Skin epidermis (tissue), 12 donors: ENCODE data around the gene PCDHA11.
"Not testable (repeated sequence)": the region's sequence is repeated elsewhere in the genome, so short reads cannot be mapped to it uniquely, and the experiment has no call there.

Experiments used
- H3K27ac ChIP-seq, 21 experiments: fragments of 200-600 bp; sonication (generic) in 11 of 21; one replicate each; pipeline ENCODE4 v1.5.0; 2020; ENCODE audit warnings: mild to moderate bottlenecking in 3 of 21, inconsistent platforms in 2 of 21, moderate library complexity in 2 of 21
- H3K4me3 ChIP-seq, 7 experiments: fragments of 200-600 bp; sonication (generic) in 2 of 7; one replicate each; pipeline ENCODE4 v1.5.0; 2020; ENCODE audit warnings: inconsistent platforms in 2 of 7, mild to moderate bottlenecking in 2 of 7, moderate library complexity in 1 of 7

PCDHA11 gene

DNA sequence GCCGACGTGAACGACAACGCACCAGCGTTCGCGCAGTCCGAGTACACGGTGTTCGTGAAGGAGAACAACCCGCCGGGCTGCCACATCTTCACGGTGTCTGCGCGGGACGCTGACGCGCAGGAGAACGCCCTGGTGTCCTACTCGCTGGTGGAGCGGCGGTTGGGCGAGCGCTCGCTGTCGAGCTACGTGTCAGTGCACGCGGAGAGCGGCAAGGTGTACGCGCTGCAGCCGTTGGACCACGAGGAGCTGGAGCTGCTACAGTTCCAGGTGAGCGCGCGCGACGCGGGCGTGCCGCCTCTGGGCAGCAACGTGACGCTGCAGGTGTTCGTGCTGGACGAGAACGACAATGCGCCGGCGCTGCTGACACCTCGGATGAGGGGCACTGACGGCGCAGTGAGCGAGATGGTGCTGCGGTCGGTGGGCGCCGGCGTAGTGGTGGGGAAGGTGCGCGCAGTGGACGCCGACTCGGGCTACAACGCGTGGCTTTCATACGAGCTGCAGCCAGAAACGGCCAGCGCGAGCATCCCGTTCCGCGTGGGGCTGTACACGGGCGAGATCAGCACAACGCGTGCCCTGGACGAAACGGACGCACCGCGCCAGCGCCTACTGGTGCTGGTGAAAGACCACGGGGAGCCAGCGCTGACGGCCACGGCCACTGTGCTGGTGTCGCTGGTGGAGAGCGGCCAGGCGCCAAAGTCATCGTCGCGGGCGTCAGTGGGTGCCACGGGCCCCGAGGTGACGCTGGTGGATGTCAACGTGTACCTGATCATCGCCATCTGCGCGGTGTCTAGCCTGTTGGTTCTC lies 18.7 kb upstream of the PCDHA11 start:
- not testable (repeated sequence) for H3K4me3 ChIP-seq, H3K27ac ChIP-seq

- H3K27ac ChIP-seq = no peak within 1 kb of the TSS
- no peak within 1 kb of the TSS for H3K4me3 ChIP-seq
These were observed 12.7 kb upstream of the PCDHA11 start, which contains the start of gene PCDHA10 for GRCh38 chr5:140855772-140856674. Gene PCDHA10 (plus strand): TSS chr5:140855897. CDS start chr5:140856049, 152 bp downstream.

GRCh38 chr5:140857177-140857986 lies 11.4 kb upstream of the PCDHA11 start:
- H3K4me3 ChIP-seq = no peak overlapping the region

DNA sequence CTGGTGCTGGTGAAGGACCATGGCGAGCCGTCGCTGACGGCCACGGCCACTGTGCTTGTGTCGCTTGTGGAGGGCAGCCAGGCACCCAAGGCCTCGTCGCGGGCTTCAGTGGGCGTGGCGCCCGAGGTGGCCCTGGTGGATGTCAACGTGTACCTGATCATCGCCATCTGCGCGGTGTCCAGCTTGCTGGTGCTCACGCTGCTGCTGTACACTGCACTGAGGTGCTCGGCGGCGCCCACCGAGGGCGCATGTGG lies 10.8 kb upstream of the PCDHA11 start:
- no peak overlapping the region for H3K27ac ChIP-seq
- H3K4me3 ChIP-seq = no peak overlapping the region

More at GRCh38 chr5:140857177-140857986, 11.4 kb upstream of the PCDHA11 start:
- no peak overlapping the region for H3K27ac ChIP-seq

DNA sequence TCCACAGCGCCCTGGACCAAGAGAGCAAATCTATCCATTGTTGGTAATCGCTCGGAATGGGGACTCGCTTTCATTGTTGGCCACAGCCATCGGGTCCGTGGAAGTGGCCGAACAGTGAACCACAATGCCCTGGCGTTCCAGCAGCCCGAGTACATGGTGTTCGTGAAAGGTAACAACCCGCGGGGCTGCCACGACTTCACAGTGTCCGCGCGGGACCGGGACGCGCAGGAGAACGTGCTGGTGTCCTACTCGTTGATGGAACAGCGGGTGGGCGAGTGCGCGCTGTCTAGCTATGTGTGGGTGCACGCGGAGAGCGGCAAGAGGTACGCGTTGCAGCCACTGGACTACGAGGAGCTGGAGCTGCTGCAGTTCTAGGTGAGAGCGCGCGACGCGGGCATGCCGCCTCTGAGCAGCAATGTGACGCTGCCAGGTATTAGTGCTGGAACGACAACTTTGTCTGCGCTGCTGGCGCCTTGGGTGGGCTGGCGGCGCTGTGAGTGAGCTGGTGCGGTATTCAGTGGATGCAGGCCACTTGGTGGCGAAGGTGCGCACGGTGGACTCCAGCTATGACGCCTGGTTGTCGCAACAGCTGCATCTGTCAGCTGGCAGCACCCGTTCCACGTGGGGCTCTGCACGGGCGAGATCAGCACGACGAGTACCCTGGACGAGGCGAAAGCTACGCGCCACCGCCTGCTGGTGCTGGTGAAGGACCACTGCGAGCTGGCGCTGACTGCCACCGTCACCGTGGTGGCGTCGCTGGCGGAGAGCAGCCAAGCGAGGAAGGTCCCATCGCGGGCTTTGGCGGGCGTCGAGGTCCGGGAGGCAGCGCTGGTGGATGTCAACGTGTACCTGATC lies 6.1 kb upstream of the PCDHA11 start:
- no peak overlapping the region for H3K27ac ChIP-seq
- H3K4me3 ChIP-seq = no peak overlapping the region

DNA sequence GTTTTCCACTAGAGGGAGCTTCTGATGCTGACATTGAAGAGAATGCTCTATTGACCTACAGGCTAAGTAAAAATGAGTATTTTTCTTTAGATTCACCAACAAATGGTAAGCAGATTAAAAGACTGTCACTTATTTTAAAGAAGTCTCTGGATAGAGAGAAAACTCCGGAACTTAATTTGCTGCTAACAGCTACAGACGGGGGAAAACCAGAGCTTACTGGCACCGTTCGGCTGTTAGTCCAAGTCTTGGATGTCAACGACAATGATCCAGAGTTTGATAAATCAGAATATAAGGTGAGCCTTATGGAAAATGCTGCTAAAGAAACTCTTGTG lies 764 bp downstream of the PCDHA11 start:
- H3K4me3 ChIP-seq = no peak overlapping the region
- no peak overlapping the region for H3K27ac ChIP-seq

- H3K4me3 ChIP-seq = no peak overlapping the region
- no peak overlapping the region for H3K27ac ChIP-seq
These were observed 1.8 kb downstream of the PCDHA11 start for GRCh38 chr5:140870221-140871201.

DNA sequence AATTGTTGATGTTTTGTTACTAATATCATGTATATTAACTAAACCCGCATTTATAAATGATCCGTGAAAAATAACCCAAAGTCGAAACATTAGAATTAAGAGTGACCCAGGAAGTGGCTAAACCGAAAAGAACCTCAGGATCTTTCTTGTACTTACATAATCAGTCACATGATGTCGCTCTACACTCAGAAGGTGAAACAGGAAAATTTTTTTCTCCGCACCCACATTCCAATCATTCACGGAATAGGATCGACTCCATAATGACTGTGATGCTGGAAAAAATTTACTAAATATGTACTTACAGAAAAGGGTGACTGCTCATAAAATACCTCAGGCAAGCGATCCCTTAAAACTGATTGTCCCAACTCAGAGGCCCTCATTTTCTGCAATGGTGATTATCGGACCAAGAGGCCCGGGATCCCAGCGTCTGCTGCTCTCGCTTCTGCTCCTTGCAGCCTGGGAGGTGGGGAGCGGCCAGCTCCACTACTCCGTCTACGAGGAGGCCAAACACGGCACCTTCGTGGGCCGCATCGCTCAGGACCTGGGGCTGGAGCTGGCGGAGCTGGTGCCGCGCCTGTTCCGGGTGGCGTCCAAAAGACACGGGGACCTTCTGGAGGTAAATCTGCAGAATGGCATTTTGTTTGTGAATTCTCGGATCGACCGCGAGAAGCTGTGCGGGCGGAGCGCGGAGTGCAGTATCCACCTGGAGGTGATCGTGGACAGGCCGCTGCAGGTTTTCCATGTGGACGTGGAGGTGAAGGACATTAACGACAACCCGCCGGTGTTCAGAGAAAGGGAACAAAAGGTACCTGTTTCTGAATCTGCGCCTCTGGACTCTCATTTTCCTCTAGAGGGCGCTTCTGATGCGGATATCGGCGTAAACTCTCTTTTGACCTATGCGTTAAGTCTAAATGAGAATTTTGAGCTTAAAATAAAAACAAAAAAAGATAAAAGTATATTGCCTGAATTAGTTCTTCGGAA lies 6.6 kb downstream of the PCDHA11 start, which contains the start of gene PCDHA12:
PCDHA12 (plus strand) TSS at position 224 of the 981 bp plus-strand sequence; CDS start at position 389, 165 bp downstream.
- no peak within 1 kb of the TSS for H3K27ac ChIP-seq

DNA sequence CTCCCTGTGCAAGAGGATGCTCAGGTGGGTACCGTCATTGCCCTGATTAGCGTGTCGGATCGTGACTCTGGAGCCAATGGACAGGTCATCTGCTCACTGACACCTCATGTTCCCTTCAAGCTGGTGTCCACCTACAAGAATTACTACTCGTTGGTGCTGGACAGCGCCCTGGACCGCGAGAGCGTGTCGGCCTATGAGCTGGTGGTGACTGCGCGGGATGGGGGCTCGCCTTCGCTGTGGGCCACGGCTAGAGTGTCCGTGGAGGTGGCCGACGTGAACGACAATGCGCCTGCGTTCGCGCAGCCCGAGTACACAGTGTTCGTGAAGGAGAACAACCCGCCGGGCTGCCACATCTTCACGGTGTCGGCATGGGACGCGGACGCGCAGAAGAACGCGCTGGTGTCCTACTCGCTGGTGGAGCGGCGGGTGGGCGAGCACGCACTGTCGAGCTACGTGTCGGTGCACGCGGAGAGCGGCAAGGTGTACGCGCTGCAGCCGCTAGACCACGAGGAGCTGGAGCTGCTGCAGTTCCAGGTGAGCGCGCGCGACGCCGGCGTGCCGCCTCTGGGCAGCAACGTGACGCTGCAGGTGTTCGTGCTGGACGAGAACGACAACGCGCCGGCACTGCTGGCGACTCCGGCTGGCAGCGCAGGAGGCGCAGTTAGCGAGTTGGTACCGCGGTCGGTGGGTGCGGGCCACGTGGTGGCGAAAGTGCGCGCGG lies 7.9 kb downstream of the PCDHA11 start:
- not testable (repeated sequence) for H3K27ac ChIP-seq, H3K4me3 ChIP-seq

More for the DNA sequence above, 6.6 kb downstream of the PCDHA11 start, which contains the start of gene PCDHA12:
- H3K4me3 ChIP-seq = no peak within 1 kb of the TSS

- no peak overlapping the region for H3K27ac ChIP-seq
- H3K4me3 ChIP-seq = no peak overlapping the region
These were observed 8.5 kb downstream of the PCDHA11 start for GRCh38 chr5:140877262-140877581.

DNA sequence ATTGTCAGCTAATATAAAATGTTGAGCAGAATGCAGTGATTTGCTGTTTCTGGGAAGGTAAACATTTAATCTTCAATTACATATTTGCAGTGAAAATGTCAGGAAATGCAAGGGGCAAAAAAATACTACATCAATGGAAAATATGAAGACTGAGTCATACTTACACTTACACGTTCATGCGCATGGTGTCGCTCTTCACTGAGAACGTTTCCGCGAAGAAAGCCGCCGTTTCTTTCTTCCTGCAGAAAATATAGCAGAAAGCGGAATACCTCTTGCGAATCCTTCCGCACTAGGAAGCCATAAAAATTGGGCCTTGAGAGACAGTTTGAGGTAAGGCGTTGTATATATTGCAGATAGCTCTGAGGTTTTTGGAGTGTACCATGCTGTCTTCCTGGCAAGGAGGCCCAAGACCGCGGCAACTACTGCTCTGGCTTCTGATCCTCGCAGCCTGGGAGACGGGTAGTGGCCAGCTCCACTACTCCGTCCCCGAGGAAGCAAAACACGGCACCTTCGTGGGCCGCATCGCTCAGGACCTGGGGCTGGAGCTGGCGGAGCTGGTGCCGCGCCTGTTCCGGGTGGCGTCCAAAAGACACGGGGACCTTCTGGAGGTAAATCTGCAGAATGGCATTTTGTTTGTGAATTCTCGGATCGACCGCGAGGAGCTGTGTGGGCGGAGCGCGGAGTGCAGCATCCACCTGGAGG lies 13.3 kb downstream of the PCDHA11 start, which contains the start of gene PCDHA13:
PCDHA13 (plus strand) TSS at position 236 of the 702 bp plus-strand sequence; CDS start at position 381, 145 bp downstream.
- H3K4me3 ChIP-seq = no peak within 1 kb of the TSS
- H3K27ac ChIP-seq = no peak within 1 kb of the TSS

- H3K4me3 ChIP-seq = no peak overlapping the region
- H3K27ac ChIP-seq = no peak overlapping the region
These were observed 13.8 kb downstream of the PCDHA11 start for GRCh38 chr5:140882591-140882899.

GRCh38 chr5:140883373-140883772 lies 14.6 kb downstream of the PCDHA11 start:
- no peak overlapping the region for H3K27ac ChIP-seq
- no peak overlapping the region for H3K4me3 ChIP-seq

DNA sequence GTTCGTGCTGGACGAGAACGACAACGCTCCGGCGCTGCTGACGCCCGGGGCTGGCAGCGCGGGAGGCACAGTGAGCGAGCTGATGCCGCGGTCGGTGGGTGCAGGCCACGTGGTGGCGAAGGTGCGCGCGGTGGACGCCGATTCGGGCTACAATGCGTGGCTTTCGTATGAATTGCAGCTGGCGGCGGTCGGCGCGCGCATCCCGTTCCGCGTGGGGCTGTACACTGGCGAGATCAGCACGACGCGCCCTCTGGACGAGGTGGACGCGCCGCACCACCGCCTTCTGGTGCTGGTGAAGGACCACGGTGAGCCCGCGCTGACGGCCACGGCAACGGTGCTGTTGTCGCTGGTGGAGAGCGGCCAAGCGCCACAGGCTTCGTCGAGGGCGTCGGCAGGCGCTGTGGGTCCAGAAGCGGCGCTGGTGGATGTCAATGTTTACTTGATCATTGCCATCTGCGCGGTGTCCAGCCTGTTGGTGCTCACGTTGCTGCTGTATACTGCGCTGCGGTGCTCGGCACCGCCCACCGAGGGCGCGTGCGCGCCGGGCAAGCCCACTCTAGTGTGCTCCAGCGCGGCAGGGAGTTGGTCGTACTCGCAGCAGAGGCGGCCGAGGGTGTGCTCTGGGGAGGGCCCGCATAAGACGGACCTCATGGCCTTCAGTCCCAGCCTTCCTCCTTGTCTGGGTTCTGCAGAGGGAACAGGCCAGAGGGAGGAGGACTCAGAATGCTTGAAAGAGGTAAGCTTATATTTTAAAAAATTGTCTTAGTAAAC lies 15.4 kb downstream of the PCDHA11 start:
- no peak overlapping the region for H3K27ac ChIP-seq
- H3K4me3 ChIP-seq = no peak overlapping the region

DNA sequence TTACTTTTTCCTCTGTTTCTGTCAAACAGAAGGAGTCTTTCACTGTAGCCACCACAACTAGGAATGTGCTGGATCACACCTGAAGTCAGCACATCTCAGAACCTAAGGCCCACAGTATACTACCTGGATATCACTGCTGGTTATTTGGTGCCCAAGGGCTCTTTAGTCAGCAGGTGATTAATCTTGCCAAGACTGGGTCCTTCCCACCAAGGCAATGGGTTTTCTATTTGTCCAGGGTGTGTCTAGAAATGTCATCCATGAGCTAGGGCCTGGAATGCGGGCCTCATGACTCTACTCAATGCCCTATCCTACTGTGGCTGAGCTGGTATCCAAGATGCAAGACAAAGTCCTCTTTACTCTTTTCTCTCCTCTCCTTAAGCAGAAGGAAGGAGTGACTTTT lies 47.6 kb downstream of the PCDHA11 start:
- H3K27ac ChIP-seq = no peak overlapping the region

More for the DNA sequence above, 47.6 kb downstream of the PCDHA11 start:
- no peak overlapping the region for H3K4me3 ChIP-seq
